ENCODE measurements around the gene APOBEC3H. TPM values are rescaled to one million over a fixed set of nuclear protein-coding genes. Genes with fewer than 3 reads are reported as not detected.
A peak's percentile ranks its signal among the peaks of the same experiment; 100 is the strongest.

The APOBEC3H gene
- total and polyA plus RNA-seq, 4 donors, result 0.41 TPM; not detected in 3

GRCh38 chr22:39146256-39147101 is 49.4 kb downstream of the APOBEC3H start:
- peaks cover 27% of the 10 kb centered on the region for H3K36me3 ChIP-seq (ENCODE audit: control insufficient read depth, insufficient read depth, low read length)
- H3K4me3 ChIP-seq (ENCODE audit: low read depth, low read length), result peak overlapping the region; percentile 39
- H3K4me1 ChIP-seq (ENCODE audit: control insufficient read depth, insufficient read depth, low read length), result peaks cover 51% of the 10 kb centered on the region
- WGBS (ENCODE audit: insufficient coverage), result 82% methylated on average over 5 of the region's 6 CpGs
- no peaks in the 10 kb centered on the region for H3K9me3 ChIP-seq (ENCODE audit: control insufficient read depth, insufficient read depth, low read length)
- H3K27ac ChIP-seq (ENCODE audit: low read depth, low read length), result peak overlapping the region; percentile 85
- H3K27me3 ChIP-seq (ENCODE audit: control insufficient read depth, insufficient read depth, low read length), result no peaks in the 10 kb centered on the region
- no peak for DNase-seq (ENCODE audit: low read depth in 4 of 6, low spot score in 6 of 6)

- Histone ChIP-seq H3K27ac (ENCODE audit: low read depth, low read length) (no peak overlapping the region), H3K27me3 (ENCODE audit: control insufficient read depth, insufficient read depth, low read length) (no peaks in the 10 kb centered on the region), H3K4me1 (ENCODE audit: control insufficient read depth, insufficient read depth, low read length) (peaks cover 58% of the 10 kb centered on the region), H3K9me3 (ENCODE audit: control insufficient read depth, insufficient read depth, low read length) (no peaks in the 10 kb centered on the region), H3K36me3 (ENCODE audit: control insufficient read depth, insufficient read depth, low read length) (peaks cover 24% of the 10 kb centered on the region), H3K4me3 (ENCODE audit: low read depth, low read length) (no peak overlapping the region)
- 95% methylated on average over 3 of the region's 5 CpGs for WGBS (ENCODE audit: insufficient coverage)
- no peak for DNase-seq (ENCODE audit: low read depth in 4 of 6, low spot score in 6 of 6)
Observed at GRCh38 chr22:39147335-39148025, 50.4 kb downstream of the APOBEC3H start.

- H3K27ac ChIP-seq (ENCODE audit: low read depth, low read length), result no peak overlapping the region
- no peak for DNase-seq (ENCODE audit: low read depth in 4 of 6, low spot score in 6 of 6)
- 88% methylated on average over 9 of the region's 16 CpGs for WGBS (ENCODE audit: insufficient coverage)
Observed at GRCh38 chr22:39148026-39148726, 51.1 kb downstream of the APOBEC3H start.

GRCh38 chr22:39148727-39149535 is 51.9 kb downstream of the APOBEC3H start:
- peaks cover 7% of the 10 kb centered on the region for H3K27me3 ChIP-seq (ENCODE audit: control insufficient read depth, insufficient read depth, low read length)
- H3K4me3 ChIP-seq (ENCODE audit: low read depth, low read length), result no peak overlapping the region
- WGBS (ENCODE audit: insufficient coverage), result no CpG with 5 or more reads among the region's 9 CpGs
- peaks cover 65% of the 10 kb centered on the region for H3K4me1 ChIP-seq (ENCODE audit: control insufficient read depth, insufficient read depth, low read length)
- no peaks in the 10 kb centered on the region for H3K9me3 ChIP-seq (ENCODE audit: control insufficient read depth, insufficient read depth, low read length)
- DNase-seq (ENCODE audit: low read depth in 4 of 6, low spot score in 6 of 6), result peak in 1 of 6 donors; percentile 5
- H3K36me3 ChIP-seq (ENCODE audit: control insufficient read depth, insufficient read depth, low read length), result peaks cover 24% of the 10 kb centered on the region
- no peak overlapping the region for H3K27ac ChIP-seq (ENCODE audit: low read depth, low read length)

More at GRCh38 chr22:39148026-39148726, 51.1 kb downstream of the APOBEC3H start:
- Histone ChIP-seq H3K4me1 (ENCODE audit: control insufficient read depth, insufficient read depth, low read length) (peaks cover 63% of the 10 kb centered on the region), H3K9me3 (ENCODE audit: control insufficient read depth, insufficient read depth, low read length) (no peaks in the 10 kb centered on the region), H3K4me3 (ENCODE audit: low read depth, low read length) (no peak overlapping the region), H3K27me3 (ENCODE audit: control insufficient read depth, insufficient read depth, low read length) (no peaks in the 10 kb centered on the region), H3K36me3 (ENCODE audit: control insufficient read depth, insufficient read depth, low read length) (peaks cover 24% of the 10 kb centered on the region)

- Histone ChIP-seq H3K27ac (ENCODE audit: low read depth, low read length) (peak overlapping the region; percentile 35), H3K9me3 (ENCODE audit: control insufficient read depth, insufficient read depth, low read length) (no peaks in the 10 kb centered on the region), H3K4me1 (ENCODE audit: control insufficient read depth, insufficient read depth, low read length) (peaks cover 53% of the 10 kb centered on the region), H3K4me3 (ENCODE audit: low read depth, low read length) (no peak overlapping the region), H3K27me3 (ENCODE audit: control insufficient read depth, insufficient read depth, low read length) (peaks cover 11% of the 10 kb centered on the region), H3K36me3 (ENCODE audit: control insufficient read depth, insufficient read depth, low read length) (peaks cover 24% of the 10 kb centered on the region)
- DNase-seq (ENCODE audit: low read depth in 4 of 6, low spot score in 6 of 6), result no peak
- WGBS (ENCODE audit: insufficient coverage), result 74% methylated on average over 16 of the region's 16 CpGs
Observed at GRCh38 chr22:39149915-39150847, 53.1 kb downstream of the APOBEC3H start.

- Histone ChIP-seq H3K4me3 (ENCODE audit: low read depth, low read length) (no peak overlapping the region), H3K9me3 (ENCODE audit: control insufficient read depth, insufficient read depth, low read length) (no peaks in the 10 kb centered on the region), H3K27me3 (ENCODE audit: control insufficient read depth, insufficient read depth, low read length) (peaks cover 11% of the 10 kb centered on the region), H3K27ac (ENCODE audit: low read depth, low read length) (peak overlapping the region; percentile 35), H3K36me3 (ENCODE audit: control insufficient read depth, insufficient read depth, low read length) (peaks cover 24% of the 10 kb centered on the region), H3K4me1 (ENCODE audit: control insufficient read depth, insufficient read depth, low read length) (peaks cover 52% of the 10 kb centered on the region)
- peak in 2 of 6 donors; percentile 8 to 27 for DNase-seq (ENCODE audit: low read depth in 4 of 6, low spot score in 6 of 6)
- WGBS (ENCODE audit: insufficient coverage), result no CpG with 5 or more reads among the region's 6 CpGs
Observed at GRCh38 chr22:39150848-39151215, 53.8 kb downstream of the APOBEC3H start.

GRCh38 chr22:39151329-39151975 is 54.4 kb downstream of the APOBEC3H start:
- Histone ChIP-seq H3K27me3 (ENCODE audit: control insufficient read depth, insufficient read depth, low read length) (peaks cover 11% of the 10 kb centered on the region), H3K36me3 (ENCODE audit: control insufficient read depth, insufficient read depth, low read length) (peaks cover 24% of the 10 kb centered on the region), H3K4me1 (ENCODE audit: control insufficient read depth, insufficient read depth, low read length) (peaks cover 45% of the 10 kb centered on the region), H3K27ac (ENCODE audit: low read depth, low read length) (peak overlapping the region; percentile 81), H3K9me3 (ENCODE audit: control insufficient read depth, insufficient read depth, low read length) (no peaks in the 10 kb centered on the region), H3K4me3 (ENCODE audit: low read depth, low read length) (peak overlapping the region; percentile 55)
- DNase-seq (ENCODE audit: low read depth in 4 of 6, low spot score in 6 of 6), result no peak
- 51% methylated on average over 12 of the region's 16 CpGs for WGBS (ENCODE audit: insufficient coverage)

- no peak for DNase-seq (ENCODE audit: low read depth in 4 of 6, low spot score in 6 of 6)
- no peaks in the 10 kb centered on the region for H3K9me3 ChIP-seq (ENCODE audit: control insufficient read depth, insufficient read depth, low read length)
- WGBS (ENCODE audit: insufficient coverage), result 4% methylated on average over 41 of the region's 44 CpGs
- peak overlapping the region; percentile 55 for H3K4me3 ChIP-seq (ENCODE audit: low read depth, low read length)
- H3K4me1 ChIP-seq (ENCODE audit: control insufficient read depth, insufficient read depth, low read length), result peaks cover 44% of the 10 kb centered on the region
- peak overlapping the region; percentile 81 for H3K27ac ChIP-seq (ENCODE audit: low read depth, low read length)
- peaks cover 11% of the 10 kb centered on the region for H3K27me3 ChIP-seq (ENCODE audit: control insufficient read depth, insufficient read depth, low read length)
- peaks cover 24% of the 10 kb centered on the region for H3K36me3 ChIP-seq (ENCODE audit: control insufficient read depth, insufficient read depth, low read length)
Observed at GRCh38 chr22:39152024-39152510, 55.0 kb downstream of the APOBEC3H start.

Data from spinal cord (tissue), 10 donors.